Activated CD4-positive, alpha-beta T cell treated with anti-CD3 and anti-CD28 coated beads for 36 hours (primary cell): Measurements from ENCODE around the gene ADCY2. TPM values are rescaled to one million over a fixed set of nuclear protein-coding genes. Genes with fewer than 3 reads are reported as not detected.

Experiments
- ATAC-seq: fragments of 200-7000 bp; cut with Tn5 transposase; one replicate; pipeline ENCODE4 v1.10.0; 2021; ENCODE audit warnings: mild to moderate bottlenecking, moderate library complexity
- CTCF ChIA-PET: fragments of 350-600 bp; sonication (Branson Sonifier 250); formaldehyde crosslinking; loops from one replicate; lab custom pipeline; 2021; ENCODE audit warnings: antibody characterized with exemption; lab: Charles Lee
- POLR2A ChIA-PET: fragments of 350-600 bp; sonication (Branson Sonifier 250); formaldehyde crosslinking; loops from one replicate; lab custom pipeline; 2021; ENCODE audit warnings: antibody characterized with exemption, inconsistent platforms; lab: Charles Lee
- DNase-seq: peaks from one replicate; pipeline ENCODE4 v3.0.0-alpha.2; 2020
- H3K27ac Mint-ChIP-seq: one replicate; pipeline ENCODE4 v1.8.0; 2021; ENCODE audit warnings: mixed read lengths
- H3K27me3 Mint-ChIP-seq: one replicate; pipeline ENCODE4 v1.8.0; 2021; ENCODE audit warnings: mixed read lengths
- H3K36me3 Mint-ChIP-seq: one replicate; pipeline ENCODE4 v1.8.0; 2021; ENCODE audit warnings: low read depth, mixed read lengths
- H3K4me1 Mint-ChIP-seq: one replicate; pipeline ENCODE4 v1.8.0; 2021; ENCODE audit warnings: mixed read lengths
- H3K4me3 Mint-ChIP-seq: one replicate; pipeline ENCODE4 v1.8.0; 2021; ENCODE audit warnings: mild to moderate bottlenecking, moderate library complexity, mixed read lengths
- H3K9me3 Mint-ChIP-seq: one replicate; pipeline ENCODE4 v1.8.0; 2021; ENCODE audit warnings: low read depth, mixed read lengths
- intact Hi-C, 2 experiments: fragments of 100-400 bp; cut with DNase I in 1 of 2; cut with micrococcal nuclease in 1 of 2; formaldehyde crosslinking; loops; one replicate each; pipeline versions ENCODE4 v1.14.2 to v1.15.1; 2022 to 2024; cut with DNase I, micrococcal nuclease
- total RNA-seq, 2 experiments: library from RNA; stranded (reverse); gene quantifications; one replicate each; pipeline ENCODE4 v1.2.3, GENCODE V29; 2021

Gene ADCY2
- total RNA-seq, 2 experiments from 2014 or later, result not detected

- no peaks in the 10 kb centered on the region for H3K27me3 Mint-ChIP-seq
- H3K4me3 Mint-ChIP-seq, result no peak overlapping the region
- H3K4me1 Mint-ChIP-seq, result no peaks in the 10 kb centered on the region
- CTCF ChIA-PET, result no interaction called here
- no peaks in the 10 kb centered on the region for H3K9me3 Mint-ChIP-seq
- no peak overlapping the region for H3K27ac Mint-ChIP-seq
- no peaks in the 10 kb centered on the region for H3K36me3 Mint-ChIP-seq
- DNase-seq, result no peak
- intact Hi-C loops, result no loop called here
- ATAC-seq, result no peak
- POLR2A ChIA-PET, result no interaction called here
Measured at GRCh38 chr5:7678030-7678429, 282.1 kb downstream of the ADCY2 start.

GRCh38 chr5:7679663-7680062 lies 283.7 kb downstream of the ADCY2 start:
- intact Hi-C loops, result no loop called here
- Mint-ChIP-seq H3K4me3 (no peak overlapping the region), H3K9me3 (no peaks in the 10 kb centered on the region), H3K36me3 (no peaks in the 10 kb centered on the region), H3K27ac (no peak overlapping the region), H3K4me1 (no peaks in the 10 kb centered on the region), H3K27me3 (no peaks in the 10 kb centered on the region)
- no peak for ATAC-seq
- ChIA-PET CTCF (no interaction called here), POLR2A (no interaction called here)
- DNase-seq, result no peak

GRCh38 chr5:7680260-7680659 lies 284.3 kb downstream of the ADCY2 start:
- no peaks in the 10 kb centered on the region for H3K4me1 Mint-ChIP-seq
- no peaks in the 10 kb centered on the region for H3K27me3 Mint-ChIP-seq
- no peaks in the 10 kb centered on the region for H3K36me3 Mint-ChIP-seq
- no peaks in the 10 kb centered on the region for H3K9me3 Mint-ChIP-seq
- no peak overlapping the region for H3K4me3 Mint-ChIP-seq
- no peak for ATAC-seq
- intact Hi-C loops, result no loop called here
- CTCF ChIA-PET, result no interaction called here
- DNase-seq, result no peak
- POLR2A ChIA-PET, result no interaction called here
- no peak overlapping the region for H3K27ac Mint-ChIP-seq

- POLR2A ChIA-PET, result no interaction called here
- Mint-ChIP-seq H3K27me3 (peaks cover 3% of the 10 kb centered on the region), H3K9me3 (no peaks in the 10 kb centered on the region), H3K4me3 (no peak overlapping the region), H3K36me3 (no peaks in the 10 kb centered on the region), H3K4me1 (no peaks in the 10 kb centered on the region), H3K27ac (no peak overlapping the region)
- DNase-seq, result no peak
- no peak for ATAC-seq
- CTCF ChIA-PET, result no interaction called here
- intact Hi-C loops, result no loop called here
Measured at GRCh38 chr5:7682379-7682778, 286.4 kb downstream of the ADCY2 start.

- no peaks in the 10 kb centered on the region for H3K36me3 Mint-ChIP-seq
- H3K27me3 Mint-ChIP-seq, result peaks cover 6% of the 10 kb centered on the region
- no peaks in the 10 kb centered on the region for H3K4me1 Mint-ChIP-seq
- DNase-seq, result no peak
- H3K4me3 Mint-ChIP-seq, result no peak overlapping the region
- no peak for ATAC-seq
- H3K27ac Mint-ChIP-seq, result no peak overlapping the region
- no peaks in the 10 kb centered on the region for H3K9me3 Mint-ChIP-seq
- intact Hi-C loops, result no loop called here
- ChIA-PET CTCF (no interaction called here), POLR2A (no interaction called here)
Measured at GRCh38 chr5:7683753-7684152, 287.8 kb downstream of the ADCY2 start.

- H3K27ac Mint-ChIP-seq, result no peak overlapping the region
- H3K9me3 Mint-ChIP-seq, result no peaks in the 10 kb centered on the region
- H3K36me3 Mint-ChIP-seq, result no peaks in the 10 kb centered on the region
- intact Hi-C loops, result no loop called here
- DNase-seq, result no peak
- no peak overlapping the region for H3K4me3 Mint-ChIP-seq
- ChIA-PET CTCF (no interaction called here), POLR2A (no interaction called here)
- ATAC-seq, result no peak
- no peaks in the 10 kb centered on the region for H3K4me1 Mint-ChIP-seq
- peaks cover 6% of the 10 kb centered on the region for H3K27me3 Mint-ChIP-seq
Measured at GRCh38 chr5:7684826-7685225, 288.9 kb downstream of the ADCY2 start.

- no peak for ATAC-seq
- peaks cover 6% of the 10 kb centered on the region for H3K27me3 Mint-ChIP-seq
- no peak overlapping the region for H3K4me3 Mint-ChIP-seq
- DNase-seq, result no peak
- no peaks in the 10 kb centered on the region for H3K36me3 Mint-ChIP-seq
- H3K4me1 Mint-ChIP-seq, result no peaks in the 10 kb centered on the region
- POLR2A ChIA-PET, result no interaction called here
- no peak overlapping the region for H3K27ac Mint-ChIP-seq
- CTCF ChIA-PET, result no interaction called here
- H3K9me3 Mint-ChIP-seq, result no peaks in the 10 kb centered on the region
- intact Hi-C loops, result no loop called here
Measured at GRCh38 chr5:7686794-7687193, 290.9 kb downstream of the ADCY2 start.

- H3K27ac Mint-ChIP-seq, result no peak overlapping the region
- DNase-seq (no peak), ATAC-seq (no peak)
- ChIA-PET CTCF (no interaction called here), POLR2A (no interaction called here)
- intact Hi-C loops, result no loop called here
- peaks cover 6% of the 10 kb centered on the region for H3K27me3 Mint-ChIP-seq
- no peaks in the 10 kb centered on the region for H3K9me3 Mint-ChIP-seq
- H3K4me3 Mint-ChIP-seq, result no peak overlapping the region
- H3K36me3 Mint-ChIP-seq, result no peaks in the 10 kb centered on the region
- H3K4me1 Mint-ChIP-seq, result no peaks in the 10 kb centered on the region
Measured at GRCh38 chr5:7690557-7690956, 294.6 kb downstream of the ADCY2 start.

GRCh38 chr5:7705261-7705660 lies 309.3 kb downstream of the ADCY2 start:
- H3K27me3 Mint-ChIP-seq, result peaks cover 7% of the 10 kb centered on the region
- no peak overlapping the region for H3K4me3 Mint-ChIP-seq
- no peak for DNase-seq
- no peaks in the 10 kb centered on the region for H3K4me1 Mint-ChIP-seq
- intact Hi-C loops, result no loop called here
- no peak for ATAC-seq
- ChIA-PET CTCF (interaction anchor here (0.5 kb wide), 1 partner anchor 155 kb away, joined by 3 read pairs; no protein-coding TSS in a partner anchor), POLR2A (no interaction called here)
- no peak overlapping the region for H3K27ac Mint-ChIP-seq
- no peaks in the 10 kb centered on the region for H3K36me3 Mint-ChIP-seq
- H3K9me3 Mint-ChIP-seq, result no peaks in the 10 kb centered on the region

- Mint-ChIP-seq H3K4me1 (no peaks in the 10 kb centered on the region), H3K9me3 (no peaks in the 10 kb centered on the region), H3K4me3 (no peak overlapping the region), H3K27ac (no peak overlapping the region), H3K27me3 (peaks cover 7% of the 10 kb centered on the region), H3K36me3 (no peaks in the 10 kb centered on the region)
- DNase-seq, result no peak
- ATAC-seq, result no peak
- CTCF ChIA-PET, result interaction anchor here (0.7 kb wide), 1 partner anchor 414 kb away, joined by 4 read pairs; no protein-coding TSS in a partner anchor
- POLR2A ChIA-PET, result no interaction called here
- intact Hi-C loops, result no loop called here
Measured at GRCh38 chr5:7705736-7706135, 309.8 kb downstream of the ADCY2 start.

- H3K27ac Mint-ChIP-seq, result no peak overlapping the region
- no peak for ATAC-seq
Measured at GRCh38 chr5:7706256-7706655, 310.3 kb downstream of the ADCY2 start.

GRCh38 chr5:7714119-7714518 lies 318.2 kb downstream of the ADCY2 start:
- no peaks in the 10 kb centered on the region for H3K36me3 Mint-ChIP-seq
- intact Hi-C loops, result no loop called here
- peaks cover 4% of the 10 kb centered on the region for H3K27me3 Mint-ChIP-seq
- H3K9me3 Mint-ChIP-seq, result no peaks in the 10 kb centered on the region
- H3K27ac Mint-ChIP-seq, result no peak overlapping the region
- H3K4me1 Mint-ChIP-seq, result no peaks in the 10 kb centered on the region
- DNase-seq (no peak), ATAC-seq (no peak)
- ChIA-PET POLR2A (no interaction called here), CTCF (interaction anchor here (0.8 to 1.1 kb wide), 2 partner anchors 21 to 41 kb away, joined by 3 read pairs; no protein-coding TSS in a partner anchor)
- H3K4me3 Mint-ChIP-seq, result no peak overlapping the region

More at GRCh38 chr5:7706256-7706655, 310.3 kb downstream of the ADCY2 start:
- Mint-ChIP-seq H3K36me3 (no peaks in the 10 kb centered on the region), H3K9me3 (no peaks in the 10 kb centered on the region), H3K4me3 (no peak overlapping the region), H3K4me1 (no peaks in the 10 kb centered on the region), H3K27me3 (peaks cover 7% of the 10 kb centered on the region)
- intact Hi-C loops, result no loop called here
- DNase-seq, result no peak
- CTCF ChIA-PET, result interaction anchor here (0.7 kb wide), 1 partner anchor 413 kb away, joined by 4 read pairs; no protein-coding TSS in a partner anchor
- POLR2A ChIA-PET, result no interaction called here

GRCh38 chr5:7714697-7715096 lies 318.8 kb downstream of the ADCY2 start:
- Mint-ChIP-seq H3K27me3 (peaks cover 6% of the 10 kb centered on the region), H3K4me3 (no peak overlapping the region), H3K27ac (no peak overlapping the region), H3K9me3 (no peaks in the 10 kb centered on the region), H3K36me3 (no peaks in the 10 kb centered on the region), H3K4me1 (no peaks in the 10 kb centered on the region)
- no peak for ATAC-seq
- no peak for DNase-seq
- ChIA-PET CTCF (no interaction called here), POLR2A (no interaction called here)
- intact Hi-C loops, result no loop called here
